NCI-H2171 treated with DMSO at 0.1 percent for 48 hours (cell line): ENCODE results near the gene SYNE1.
"Not testable (repeated sequence)": the region's sequence is repeated elsewhere in the genome, so short reads cannot be mapped to it uniquely, and the experiment has no call there.

Source experiments
- DNase-seq: peaks from one replicate; lab custom pipeline; 2025; lab: John Stamatoyannopoulos, UW

SYNE1 gene

DNA sequence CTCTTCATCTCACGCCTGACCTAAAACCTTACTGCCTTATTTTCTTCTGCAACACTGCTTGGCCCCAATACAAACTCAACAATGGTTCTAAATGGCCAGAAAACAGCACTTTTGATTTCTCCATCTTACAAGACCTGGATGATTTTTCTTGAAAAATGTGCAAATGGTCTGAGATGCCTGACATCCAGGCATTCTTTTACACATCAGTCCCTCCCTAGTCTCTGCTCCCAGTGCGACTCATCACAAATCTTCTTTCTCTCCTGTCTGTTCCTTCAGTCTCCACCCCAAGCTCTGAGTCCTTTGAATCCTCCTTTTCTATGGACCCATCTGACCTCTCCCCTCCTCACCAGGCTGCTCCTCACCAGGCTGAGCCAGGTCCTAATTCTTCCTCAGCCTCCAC, 145.7 kb downstream of the SYNE1 start:
- not testable (repeated sequence) for DNase-seq

DNA sequence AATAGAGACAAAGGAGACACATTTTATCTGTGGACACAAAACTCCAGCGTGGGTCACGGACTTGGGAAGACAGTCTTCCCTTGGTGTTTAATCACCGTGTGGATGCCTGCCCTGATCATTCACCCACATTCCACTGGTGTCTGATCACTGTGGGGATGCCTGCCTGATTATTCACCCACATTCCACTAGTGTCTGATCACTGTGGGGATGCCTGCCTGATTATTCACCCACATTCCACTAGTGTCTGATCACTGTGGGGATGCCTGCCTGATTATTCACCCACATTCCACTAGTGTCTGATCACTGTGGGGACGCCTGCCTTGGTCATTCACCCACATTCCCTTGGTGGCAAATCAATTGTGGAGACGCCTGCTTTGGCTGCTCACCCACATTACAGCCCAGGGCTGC, 146.2 kb downstream of the SYNE1 start:
- not testable (repeated sequence) for DNase-seq

DNA sequence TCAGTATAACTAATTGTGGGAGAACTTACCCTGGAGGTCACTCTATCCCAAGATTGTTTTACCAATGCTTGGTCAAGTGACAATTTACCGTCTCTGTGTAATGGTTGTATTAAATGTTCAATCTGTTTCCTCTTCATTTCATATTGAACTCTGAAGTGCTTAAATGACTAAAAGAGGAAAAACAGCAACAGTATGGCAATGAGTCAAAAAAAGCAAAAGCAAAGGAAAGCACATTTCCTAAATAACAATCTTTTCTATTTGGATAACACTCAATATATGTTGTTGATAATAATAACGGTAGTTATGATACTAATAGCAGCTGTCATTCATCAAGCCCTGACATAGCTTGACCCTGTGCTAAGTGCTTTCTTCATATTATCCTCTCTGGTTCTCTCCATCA, 152.4 kb downstream of the SYNE1 start:
- no peak for DNase-seq

DNA sequence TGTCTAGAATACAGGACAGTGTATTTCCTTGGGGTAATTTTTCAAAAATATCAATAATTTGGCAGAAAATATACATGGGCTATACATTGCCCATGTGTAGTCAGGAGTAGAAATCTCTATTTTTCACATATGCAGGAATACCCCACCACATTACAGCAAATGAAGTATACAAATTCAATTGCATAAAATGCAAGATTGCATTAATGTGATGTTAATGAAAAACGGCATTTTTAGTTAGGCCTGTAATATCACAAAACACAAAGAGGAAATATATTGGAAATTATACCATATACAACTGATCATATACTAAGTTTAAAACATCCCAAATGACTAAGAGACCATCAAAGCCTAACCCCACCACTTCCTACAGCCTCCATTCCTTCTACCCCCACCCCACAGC, 154.9 kb downstream of the SYNE1 start:
- DNase-seq: no peak

DNA sequence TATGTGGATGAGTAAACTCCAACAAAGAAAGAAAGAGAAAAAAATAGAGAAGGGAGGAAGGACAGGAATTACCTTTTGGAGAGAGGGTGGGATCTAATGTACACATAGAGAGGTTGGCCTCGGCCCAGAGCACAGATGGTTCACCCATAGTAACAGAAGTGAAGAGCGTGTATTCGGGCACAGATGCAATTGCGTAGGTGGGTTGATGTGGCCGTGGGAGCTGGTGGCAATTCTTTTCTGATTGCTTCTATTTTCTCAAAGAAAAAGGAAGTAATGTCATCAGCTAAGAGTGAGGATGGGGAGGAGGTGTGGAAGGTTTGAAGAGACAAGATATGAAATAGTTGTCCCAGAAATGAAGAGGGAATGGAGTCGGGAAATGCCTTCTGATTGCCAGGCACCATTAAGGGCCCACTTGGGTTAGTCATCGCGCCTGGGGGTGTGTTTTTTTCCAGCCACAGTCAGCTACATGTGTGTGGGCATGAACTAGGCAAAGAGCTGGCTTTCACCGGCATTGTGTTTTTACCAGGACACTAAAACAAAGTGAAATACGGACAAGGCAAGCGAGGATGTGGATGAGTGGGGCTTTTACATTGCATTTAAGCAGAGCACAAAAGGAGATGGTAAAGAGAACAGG, 158.7 kb downstream of the SYNE1 start:
- peak; percentile 24 for DNase-seq

DNA sequence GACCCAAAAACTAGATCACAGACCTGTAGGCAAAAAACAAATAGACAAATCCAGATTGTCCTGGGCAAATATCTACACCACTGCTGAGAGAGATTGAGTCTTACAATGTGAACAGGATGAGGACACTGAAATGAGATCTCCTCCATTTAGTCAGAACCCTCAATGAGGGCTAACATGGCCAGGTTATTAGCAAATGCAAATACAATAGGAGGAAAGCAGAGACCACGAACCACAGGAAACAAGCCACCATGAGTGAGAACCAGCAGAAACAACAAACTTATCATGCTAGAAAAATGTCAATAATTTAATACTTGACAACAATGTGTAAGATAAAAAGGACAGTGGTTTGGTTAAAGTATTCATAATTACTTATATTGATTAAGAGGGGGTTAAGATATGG, 162.8 kb downstream of the SYNE1 start:
- no peak for DNase-seq

DNA sequence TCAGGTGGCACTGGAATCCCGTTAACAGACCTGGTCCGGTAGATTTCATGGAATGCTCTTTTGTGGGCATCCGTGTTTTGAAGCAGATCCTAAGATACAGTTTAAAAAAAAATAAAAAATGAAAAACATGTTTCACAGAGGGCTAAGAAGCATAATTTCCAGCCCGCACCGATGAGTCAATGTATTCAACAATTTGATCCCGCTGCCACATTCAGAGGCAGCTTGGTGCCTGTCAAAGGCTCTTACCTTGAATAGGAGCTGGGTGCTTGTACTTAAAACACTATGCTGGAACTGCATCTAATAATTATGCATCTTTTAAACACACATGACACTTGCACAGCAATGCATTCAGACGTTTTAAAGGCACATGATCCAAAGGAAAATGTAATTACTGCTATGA, 164.8 kb downstream of the SYNE1 start:
- DNase-seq: no peak

DNA sequence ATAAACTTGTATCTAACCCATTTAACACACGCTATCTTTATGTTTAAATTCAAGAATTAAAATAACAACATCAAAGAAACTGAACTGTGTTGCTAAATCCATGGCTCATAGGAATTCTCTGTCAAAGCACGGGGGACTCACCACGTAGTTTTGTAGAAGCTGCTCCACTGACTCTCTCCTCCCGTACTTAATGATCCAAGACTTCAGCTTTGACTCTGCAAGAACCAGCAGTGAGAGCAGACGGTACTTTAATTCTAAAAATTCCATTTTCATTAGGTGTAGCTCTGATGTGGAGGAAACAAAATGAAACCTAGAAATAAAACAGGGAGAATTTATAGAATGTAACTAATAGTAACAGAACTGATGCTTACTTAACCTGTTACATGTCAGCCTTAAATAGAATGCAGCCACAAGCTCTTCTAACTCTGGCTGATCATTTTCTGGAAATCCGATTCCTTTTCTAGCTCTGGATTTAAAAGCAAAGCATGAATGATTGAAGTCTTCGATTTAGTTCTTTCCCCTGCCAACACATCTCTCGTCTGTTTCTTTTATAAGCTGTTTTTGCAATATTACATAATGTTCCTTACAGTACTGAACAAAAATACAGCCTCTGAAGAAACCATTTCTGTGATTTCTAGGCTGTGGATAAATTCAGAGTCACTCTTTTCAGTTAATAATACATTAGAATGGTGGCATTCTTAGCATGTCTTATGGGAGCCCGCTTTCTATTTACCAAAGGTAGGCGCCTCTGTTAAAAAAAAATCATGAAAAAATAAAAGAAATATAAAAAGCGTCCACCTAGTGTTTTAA, 165.5 kb downstream of the SYNE1 start:
- DNase-seq: no peak

DNA sequence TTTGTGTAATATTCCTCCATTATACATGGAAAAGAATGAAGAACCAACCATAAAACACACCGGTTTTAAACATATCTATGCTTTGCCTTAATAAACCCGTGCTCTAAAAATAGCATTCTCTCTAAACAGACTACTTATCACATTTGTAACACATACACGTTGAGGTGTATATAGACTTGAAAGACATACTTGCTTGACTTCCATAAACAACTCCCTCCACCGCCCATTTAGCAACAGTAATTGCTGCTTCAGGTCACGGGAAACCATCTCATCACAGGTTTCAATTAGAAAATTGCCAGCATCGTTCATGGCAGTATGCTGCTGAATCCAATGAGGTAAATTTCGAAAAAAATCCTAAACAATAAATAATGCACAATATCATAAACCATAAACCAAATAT, 174.0 kb downstream of the SYNE1 start:
- DNase-seq: no peak

DNA sequence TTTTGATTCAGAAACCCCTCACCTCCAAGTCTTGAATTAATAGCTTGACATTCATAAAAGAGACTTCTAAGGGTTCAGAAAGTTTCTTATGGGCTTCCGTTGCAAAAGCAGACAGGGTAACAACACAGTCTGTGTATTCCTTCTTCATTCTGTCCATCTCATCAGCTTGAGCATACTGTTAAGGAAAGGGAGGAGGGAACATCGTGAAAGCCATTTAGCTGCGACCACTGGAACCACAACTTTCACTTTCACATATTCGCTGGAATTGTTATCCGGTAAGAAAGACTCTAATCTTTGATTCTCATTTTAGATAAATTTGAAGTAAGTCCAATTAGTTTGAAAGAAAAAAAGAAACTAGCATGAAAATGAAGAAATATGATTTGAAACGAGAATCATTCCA, 174.4 kb downstream of the SYNE1 start:
- DNase-seq: no peak

DNA sequence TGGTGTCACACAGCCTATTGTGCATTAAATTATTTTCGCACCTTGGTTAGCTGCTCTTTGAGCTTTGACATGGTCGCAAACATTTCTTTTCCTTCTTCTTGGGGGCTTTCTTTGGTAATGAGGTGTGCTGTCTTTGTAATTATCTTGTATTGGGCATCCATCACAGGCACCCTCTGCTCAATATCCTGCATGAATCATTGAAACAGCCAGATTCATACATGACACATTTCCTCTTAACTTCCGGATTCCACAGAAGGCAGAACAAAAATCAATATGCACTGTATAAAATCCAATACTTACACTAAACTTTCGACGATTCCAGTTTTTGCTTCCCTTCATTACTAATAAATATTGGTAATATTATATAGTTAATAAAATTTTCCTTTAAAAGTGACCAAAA, 175.6 kb downstream of the SYNE1 start:
- DNase-seq: no peak

DNA sequence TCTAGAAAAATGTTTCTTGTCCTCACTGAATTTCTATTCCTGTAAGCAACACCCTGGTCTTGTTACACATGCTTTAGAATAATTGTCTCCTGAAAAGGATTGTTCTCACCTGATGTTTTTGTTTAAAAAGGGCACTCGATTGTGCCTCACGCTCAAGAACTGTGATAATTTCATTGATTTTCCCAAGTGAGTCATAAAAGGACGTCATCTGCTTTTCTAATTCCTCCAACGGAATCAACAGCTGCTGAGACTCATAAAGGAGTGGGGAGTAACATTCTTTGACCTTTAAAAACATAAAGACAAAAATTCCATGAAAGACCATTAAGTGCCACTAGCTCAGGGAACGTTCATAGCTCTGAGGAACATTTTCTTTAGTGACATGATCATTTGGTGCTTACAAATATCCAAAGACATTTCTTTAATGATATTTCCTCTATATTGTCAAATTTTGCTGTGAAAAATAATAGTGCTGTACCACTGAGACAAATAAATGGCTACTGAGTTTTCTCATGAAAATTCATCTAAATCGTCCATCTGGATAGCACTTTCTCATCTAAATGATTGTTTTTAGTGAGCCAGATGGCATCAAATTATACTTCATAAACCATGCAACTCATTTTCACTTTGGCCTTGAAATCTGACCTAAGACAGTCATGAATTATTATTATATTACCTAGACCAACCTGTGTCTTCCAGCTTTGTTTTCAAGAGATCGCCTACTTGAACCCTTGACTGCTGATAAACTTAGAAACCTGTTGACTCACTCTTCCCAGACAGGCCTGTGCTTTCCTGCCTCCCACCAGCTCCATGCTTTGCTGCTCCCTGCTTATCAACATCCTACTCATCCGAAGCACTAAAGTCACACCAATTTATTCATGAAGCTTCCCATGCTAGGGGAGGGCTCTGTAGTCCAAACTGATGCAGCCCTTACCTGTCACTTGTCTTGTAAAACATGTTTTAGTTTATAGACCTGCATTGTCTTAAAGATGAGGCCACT, 178.2 kb downstream of the SYNE1 start:
- DNase-seq: peak; percentile 57

DNA sequence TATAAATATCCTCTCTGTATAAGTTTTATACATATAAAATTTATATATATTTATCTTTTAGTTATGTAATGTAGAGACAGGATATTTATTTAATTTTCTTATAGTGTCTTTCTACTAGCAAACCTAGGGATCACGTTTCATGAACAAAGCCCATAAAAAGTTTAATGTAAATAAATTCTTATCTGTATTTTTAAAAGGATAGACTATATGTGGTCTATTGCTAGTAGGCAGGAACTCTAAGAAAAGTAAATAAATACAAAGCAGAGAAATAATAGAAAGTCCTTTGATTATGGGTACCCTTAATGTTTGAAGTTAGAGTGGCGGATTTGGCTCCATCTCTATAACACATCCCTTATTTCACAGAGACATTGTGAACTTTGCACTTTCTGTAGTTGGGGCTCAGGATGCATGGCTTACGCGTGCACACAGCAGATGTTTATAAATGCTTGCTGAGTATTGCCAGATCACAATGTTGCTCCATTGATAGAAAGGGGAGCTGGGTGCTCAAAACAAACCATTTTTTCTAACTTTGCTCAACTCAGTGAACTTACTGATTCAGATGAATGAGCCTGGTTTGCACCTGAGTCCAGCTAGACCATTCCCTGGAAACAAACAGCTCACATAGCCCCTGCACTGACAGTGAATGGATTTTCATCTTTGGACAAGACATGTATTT, 179.1 kb downstream of the SYNE1 start:
- DNase-seq: peak; percentile 33

DNA sequence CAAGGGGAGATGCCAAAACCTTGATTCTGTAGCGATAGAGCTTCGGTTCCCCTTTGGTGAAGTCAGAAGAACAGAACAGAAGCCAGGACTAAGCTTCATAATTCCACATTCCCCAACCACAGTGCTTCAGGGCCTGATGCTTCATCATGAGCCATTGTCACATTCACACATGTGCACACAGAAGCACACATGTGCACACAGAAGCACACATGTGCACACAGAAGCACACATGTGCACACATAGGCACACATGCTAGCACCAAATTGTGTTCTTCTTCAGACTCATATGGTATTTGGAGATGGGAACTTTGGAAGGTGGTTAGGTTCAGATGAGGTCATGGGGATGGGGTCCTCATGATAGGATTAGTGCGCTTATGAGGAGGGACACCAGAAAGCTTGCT, 183.2 kb downstream of the SYNE1 start:
- DNase-seq: no peak

DNA sequence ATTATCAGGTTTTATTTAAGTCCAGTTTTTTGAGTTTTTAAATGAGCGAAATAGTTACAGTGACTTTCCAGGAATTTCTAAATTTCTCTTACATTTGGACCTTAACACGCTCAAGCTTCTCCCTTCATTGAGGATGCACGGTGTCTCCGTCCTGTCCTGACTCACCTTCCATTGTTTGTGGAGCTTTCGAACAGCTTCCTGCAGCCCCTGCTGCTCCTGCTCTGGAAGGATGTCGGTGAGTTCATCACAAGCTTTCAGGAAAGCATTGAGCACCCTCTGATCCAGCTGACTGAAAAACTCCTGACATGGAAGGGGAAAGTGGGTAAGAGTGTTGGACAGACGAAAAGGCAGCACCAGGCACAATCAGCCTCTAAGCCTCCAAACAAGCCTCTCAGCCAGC, 183.7 kb downstream of the SYNE1 start:
- no peak for DNase-seq

DNA sequence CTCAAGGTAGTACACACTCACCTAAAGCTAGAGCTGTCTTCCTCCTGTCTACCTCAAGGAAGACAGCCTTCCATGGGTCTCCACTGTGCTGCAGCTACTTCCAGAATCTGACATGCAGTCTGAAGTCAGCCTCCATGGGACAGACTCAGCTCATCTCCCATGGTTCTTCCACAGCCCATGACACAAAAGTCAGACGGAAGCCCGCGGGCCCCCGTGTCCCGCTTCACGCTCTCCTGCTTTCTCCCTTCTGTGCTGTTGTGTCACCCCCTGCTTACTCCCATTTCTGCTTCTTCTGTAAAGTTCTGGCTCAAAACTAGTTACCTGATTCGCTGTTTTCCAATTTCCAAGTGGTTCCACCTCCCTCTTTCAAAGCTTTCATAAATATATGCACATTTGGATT, 184.5 kb downstream of the SYNE1 start:
- DNase-seq: no peak

DNA sequence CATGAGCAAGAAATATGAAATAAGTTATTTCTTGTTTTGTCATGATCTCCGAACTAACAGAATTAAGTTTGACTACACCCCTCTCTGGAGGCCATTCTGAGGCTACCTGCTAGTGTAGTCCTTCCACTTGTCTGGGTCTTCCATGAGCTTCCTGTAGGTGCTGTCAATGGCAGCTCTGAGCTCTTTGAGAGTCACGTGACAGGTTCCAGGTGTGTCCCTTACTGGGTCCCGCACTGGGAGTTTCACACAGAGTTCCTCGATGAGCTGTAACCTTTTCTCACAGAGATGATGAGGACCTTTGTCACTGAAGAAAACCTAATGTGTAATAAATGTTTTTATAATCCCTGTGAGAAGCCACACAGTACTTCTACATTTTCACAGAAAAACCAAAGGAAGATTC, 186.6 kb downstream of the SYNE1 start:
- no peak for DNase-seq

DNA sequence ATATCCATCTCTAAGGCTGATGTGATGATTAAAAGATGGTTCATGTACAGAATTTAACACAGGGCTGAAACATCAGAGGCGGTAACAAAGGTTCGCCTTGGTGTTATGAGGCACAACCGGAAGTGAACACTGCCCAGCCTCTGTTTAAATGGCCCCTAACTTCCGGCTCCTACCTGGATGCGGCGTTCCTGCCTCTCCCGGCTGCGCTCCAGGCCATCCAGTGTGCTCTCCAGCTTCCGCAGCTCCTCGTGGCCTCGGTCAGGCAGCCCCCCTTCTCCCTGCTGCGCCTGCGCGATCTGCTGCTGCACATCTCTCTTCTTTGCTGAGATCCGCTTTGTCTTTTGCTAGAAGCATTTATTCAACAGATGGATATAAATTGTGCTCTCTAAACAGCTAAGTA, 195.3 kb downstream of the SYNE1 start:
- DNase-seq: no peak

DNA sequence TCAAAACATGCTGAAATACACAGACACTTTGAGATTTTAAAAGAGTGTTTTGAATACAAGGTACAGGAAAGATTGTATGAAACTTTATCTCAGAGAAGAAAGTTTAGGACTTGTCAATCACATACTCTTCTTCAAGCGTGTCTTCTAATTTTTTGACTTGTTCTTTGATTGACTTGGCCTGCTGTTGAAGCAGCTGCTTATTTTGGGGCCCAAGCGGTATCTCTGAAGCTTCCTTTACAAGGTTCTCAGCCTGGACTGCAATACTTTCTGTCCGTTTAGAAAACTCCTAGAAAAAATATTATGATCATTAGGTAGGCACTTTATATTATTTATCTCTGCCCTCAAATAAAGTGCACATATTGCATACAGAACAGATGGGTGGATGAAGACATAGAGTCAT, 201.3 kb downstream of the SYNE1 start:
- no peak for DNase-seq

DNA sequence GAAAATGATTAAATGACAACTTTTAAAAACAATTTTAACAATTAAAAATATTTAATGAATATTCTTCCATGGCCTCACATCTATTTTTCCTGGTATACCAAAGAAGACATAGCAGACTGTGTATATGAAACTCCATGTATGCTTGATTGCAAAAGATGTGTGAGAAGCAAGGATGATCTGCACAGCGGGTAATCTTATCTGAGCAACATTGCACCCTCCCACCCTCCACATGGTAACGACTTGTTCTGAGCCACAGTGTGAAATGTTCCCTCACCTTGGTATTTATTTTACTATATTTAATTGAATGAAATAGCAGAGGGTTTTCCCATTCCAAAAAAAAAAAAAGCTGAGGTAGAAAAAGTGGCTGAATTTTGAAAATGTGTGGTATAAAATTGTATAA, 204.4 kb downstream of the SYNE1 start:
- DNase-seq: no peak

DNA sequence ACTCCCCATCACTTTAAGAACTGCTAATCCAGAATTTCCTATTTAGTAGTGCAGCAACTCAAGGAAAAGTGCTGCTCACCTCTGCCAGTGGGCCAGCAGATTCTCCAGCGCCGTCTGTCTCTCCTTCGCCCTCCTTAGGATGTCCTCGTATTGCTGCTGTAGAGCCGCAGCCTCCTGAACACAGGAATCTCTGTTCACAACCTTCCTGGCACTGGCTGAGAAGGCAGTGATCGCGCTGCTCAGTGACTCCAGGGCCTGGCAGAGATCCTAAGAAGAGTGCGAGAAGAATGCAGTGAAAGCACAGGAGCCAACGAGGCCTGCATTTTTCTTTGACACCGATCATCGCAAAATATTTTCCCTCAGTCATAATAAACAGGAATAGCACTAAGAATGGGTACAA, 209.0 kb downstream of the SYNE1 start:
- DNase-seq: no peak

DNA sequence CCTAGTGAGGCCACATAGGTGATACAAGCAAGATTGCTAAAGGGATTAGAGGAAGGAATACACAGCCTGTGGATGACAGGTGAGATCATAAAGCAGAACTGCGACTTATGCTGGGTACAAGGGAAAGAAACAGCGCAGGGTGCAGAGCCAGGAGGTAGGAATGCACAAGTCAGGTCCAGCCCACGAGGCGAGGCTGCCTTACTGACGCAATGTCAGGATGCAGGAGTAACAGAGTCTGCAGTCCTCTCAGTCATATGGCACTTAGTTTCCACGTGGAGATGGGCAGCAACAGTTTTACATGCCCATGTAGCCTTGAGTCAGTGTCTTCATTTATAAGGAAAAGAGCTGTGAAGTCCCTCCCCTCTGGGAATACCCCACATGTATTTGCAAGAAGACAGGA, 210.9 kb downstream of the SYNE1 start:
- DNase-seq: no peak
